ENCODE results near the gene DPY19L3.

DPY19L3 gene

DNA sequence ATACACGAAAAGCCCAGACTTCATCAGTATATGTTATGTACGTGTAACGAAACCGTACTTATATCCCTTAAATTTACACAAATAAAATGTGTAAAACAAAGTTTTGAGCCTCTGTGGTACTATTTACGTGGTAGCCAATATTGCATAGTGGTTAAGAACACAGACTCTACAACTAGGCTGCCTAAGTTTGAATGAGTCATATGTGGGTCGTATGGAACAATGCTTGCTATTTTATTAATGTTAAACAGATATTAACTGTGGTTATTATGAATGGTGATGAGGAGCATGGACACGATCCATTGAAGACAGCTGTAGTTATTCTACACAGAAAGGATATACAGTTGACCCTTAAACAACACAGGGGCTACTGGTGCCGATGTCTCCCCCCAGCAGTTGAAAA is 42.5 kb downstream of the DPY19L3 start:
- TF ChIP-seq, protein P1, sequence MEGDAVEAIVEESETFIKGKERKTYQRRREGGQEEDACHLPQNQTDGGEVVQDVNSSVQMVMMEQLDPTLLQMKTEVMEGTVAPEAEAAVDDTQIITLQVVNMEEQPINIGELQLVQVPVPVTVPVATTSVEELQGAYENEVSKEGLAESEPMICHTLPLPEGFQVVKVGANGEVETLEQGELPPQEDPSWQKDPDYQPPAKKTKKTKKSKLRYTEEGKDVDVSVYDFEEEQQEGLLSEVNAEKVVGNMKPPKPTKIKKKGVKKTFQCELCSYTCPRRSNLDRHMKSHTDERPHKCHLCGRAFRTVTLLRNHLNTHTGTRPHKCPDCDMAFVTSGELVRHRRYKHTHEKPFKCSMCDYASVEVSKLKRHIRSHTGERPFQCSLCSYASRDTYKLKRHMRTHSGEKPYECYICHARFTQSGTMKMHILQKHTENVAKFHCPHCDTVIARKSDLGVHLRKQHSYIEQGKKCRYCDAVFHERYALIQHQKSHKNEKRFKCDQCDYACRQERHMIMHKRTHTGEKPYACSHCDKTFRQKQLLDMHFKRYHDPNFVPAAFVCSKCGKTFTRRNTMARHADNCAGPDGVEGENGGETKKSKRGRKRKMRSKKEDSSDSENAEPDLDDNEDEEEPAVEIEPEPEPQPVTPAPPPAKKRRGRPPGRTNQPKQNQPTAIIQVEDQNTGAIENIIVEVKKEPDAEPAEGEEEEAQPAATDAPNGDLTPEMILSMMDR (IDR thresholded peaks at IDR 0.05): no peak
- H3K27ac ChIP-seq: no peak overlapping the region
- DNase-seq (ENCODE audit: low spot score): no peak
- H3K4me3 ChIP-seq: no peak overlapping the region

DNA sequence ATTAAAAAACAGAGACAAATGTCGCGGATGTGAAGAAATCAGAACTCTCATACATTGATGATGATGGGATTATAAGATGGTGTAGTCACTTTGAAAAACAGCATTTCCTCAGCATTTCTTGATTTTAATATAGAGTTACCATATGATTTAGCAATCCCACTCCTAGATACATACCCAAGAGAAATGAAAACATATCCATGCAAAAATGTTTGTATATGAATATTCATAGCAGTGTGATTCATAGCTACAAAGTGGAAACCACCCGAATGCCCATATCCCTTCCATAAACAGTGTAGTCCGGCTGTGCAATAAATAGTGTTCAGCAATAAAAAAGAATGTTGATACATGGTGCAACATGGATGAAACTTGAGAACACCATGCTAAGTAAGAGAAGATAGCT is 44.6 kb downstream of the DPY19L3 start:
- no peak for DNase-seq (ENCODE audit: low spot score)
- TF ChIP-seq, protein P1 (IDR thresholded peaks at IDR 0.05): no peak

DNA sequence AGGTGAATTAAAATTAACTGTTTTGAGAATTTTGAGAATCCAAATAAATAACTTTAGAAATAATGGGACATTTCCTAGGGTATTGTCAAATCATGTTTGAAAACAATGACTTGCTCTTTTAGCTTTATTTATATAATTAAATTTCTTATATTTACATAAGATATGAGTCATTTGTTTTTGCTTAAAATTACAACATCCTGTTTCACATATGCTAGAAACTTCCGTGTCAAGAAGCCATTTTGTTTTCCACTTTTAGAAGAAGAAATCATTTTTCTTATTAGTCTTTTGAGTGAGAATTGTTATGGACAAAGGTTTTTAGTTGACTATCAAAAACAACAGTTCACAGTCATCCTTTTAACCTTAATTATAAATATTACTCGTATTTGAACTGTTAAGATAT is 48.2 kb downstream of the DPY19L3 start:
- Histone ChIP-seq H3K4me3 (no peak overlapping the region), H3K27ac (no peak overlapping the region)
- no peak for DNase-seq (ENCODE audit: low spot score)
- TF ChIP-seq, protein P1 (IDR thresholded peaks at IDR 0.05): no peak

More for the DNA sequence above, 44.6 kb downstream of the DPY19L3 start:
- Histone ChIP-seq H3K4me3 (no peak overlapping the region), H3K27ac (no peak overlapping the region)

DNA sequence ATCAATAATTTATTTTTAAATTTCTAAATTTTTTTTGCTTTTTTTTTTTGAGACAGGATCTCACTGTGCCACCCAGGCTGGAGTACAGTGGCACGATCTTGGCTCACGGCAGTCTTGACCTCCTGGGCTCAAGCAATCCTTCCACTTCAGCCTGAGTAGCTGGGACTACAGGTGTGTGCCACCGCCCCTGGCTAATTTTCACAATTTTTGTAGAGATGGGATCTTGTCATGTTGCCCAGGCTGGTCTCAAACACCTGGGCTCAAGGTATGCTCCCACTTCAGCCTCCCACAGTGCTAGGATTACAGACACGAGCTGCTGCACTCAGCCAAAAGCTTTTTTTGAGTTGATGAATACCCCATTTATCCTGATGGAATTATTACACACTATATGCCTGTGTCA is 50.8 kb downstream of the DPY19L3 start:
- H3K27ac ChIP-seq: no peak overlapping the region
- TF ChIP-seq, protein P1 (IDR thresholded peaks at IDR 0.05): no peak
- H3K4me3 ChIP-seq: no peak overlapping the region
- no peak for DNase-seq (ENCODE audit: low spot score)

DNA sequence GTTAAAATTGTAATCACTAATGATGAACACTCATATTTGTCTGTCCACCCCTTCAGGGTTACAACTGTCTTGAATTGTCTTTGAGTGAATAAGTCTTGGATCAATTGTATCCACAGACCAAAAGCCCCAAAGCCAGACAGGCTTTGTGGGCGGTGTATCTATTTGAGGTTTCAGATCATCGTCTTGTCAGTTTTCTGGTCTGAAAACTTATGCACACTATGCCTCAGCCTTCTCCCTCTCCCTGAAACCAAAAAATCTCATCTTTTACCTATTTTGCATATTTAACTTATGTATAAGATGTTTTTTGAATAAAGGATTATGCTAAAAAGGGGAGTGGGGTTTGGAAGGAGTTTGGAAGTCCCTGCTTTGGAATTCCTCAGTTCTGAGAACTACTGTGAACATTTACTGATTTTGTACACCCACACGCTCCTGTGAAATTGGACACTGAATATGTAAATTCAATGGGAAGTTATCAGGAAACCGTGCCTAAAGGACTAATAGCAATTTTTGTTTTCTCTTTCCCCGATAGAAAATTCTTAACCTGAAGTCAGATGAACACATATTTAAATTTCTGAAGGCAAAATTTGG is 52.1 kb downstream of the DPY19L3 start:
- DNase-seq (ENCODE audit: low spot score): no peak
- H3K4me3 ChIP-seq: no peak overlapping the region
- TF ChIP-seq, protein P1 (IDR thresholded peaks at IDR 0.05): no peak
- H3K27ac ChIP-seq: no peak overlapping the region

DNA sequence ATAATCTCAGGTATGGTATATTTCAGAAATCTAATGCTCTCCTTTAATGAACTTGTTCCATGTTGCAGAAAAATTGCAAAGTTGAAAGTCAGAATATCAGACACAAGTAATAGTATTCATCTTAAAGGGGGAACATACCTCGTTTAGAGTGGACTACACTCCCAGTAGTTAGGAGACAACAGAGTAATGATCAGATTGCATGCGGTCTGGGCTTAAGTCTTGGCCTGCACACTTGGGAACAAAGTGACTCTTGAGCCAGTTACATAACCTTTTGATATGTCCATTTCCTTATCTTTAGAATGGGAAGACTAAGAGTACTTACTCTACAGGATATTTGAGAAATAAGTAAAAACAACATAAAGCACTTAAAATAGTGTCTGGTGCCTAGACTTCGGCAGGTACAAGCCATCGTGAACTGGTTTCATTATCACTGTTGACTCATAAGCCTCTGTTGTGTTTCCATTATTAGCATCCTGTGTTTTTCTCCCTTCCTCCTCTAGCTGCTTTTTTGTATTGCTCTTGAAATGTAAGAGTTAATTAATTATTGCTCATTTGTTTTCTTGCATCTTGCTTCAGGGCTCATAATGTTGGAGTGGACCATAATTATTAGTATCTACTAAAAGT is 53.0 kb downstream of the DPY19L3 start:
- Histone ChIP-seq H3K4me3 (no peak overlapping the region), H3K27ac (no peak overlapping the region)
- no peak for DNase-seq (ENCODE audit: low spot score)
- TF ChIP-seq, protein P1 (IDR thresholded peaks at IDR 0.05): no peak

DNA sequence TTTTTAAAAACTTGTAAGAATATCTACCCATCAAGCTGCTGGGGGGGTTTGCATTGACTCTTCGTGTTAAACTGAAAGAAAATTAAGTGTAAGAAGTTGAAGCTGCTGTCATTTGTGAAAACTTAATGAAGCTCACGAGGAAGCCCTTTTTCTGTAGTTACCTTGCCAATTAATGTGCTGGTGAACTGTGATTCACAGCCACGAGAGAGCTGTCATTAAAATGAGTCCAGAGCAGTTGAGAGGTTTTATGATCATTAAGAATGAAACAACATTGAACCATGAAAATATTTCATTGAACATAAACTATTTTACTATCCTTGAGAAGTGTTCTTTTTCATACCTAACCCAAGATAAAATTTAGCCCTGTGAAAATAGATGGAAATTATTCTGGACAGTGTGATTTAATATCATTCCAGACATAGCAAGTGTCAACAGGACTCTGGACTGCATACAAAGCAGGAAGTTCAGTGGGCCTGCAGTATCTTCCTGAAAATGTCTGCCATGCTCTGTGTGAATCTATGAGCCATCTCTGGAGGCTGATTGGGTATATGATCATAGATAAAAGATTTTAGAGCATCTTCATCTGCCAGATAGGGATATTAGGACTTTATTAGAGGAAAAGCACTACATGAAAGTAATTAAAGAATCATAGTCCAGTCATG is 53.8 kb downstream of the DPY19L3 start:
- no peak overlapping the region for H3K27ac ChIP-seq
- DNase-seq (ENCODE audit: low spot score): no peak
- TF ChIP-seq, protein P1 (IDR thresholded peaks at IDR 0.05): no peak
- no peak overlapping the region for H3K4me3 ChIP-seq

Measured in coronary artery (tissue), 2 donors.